Measurements from ENCODE around the gene RGS3.

DNA sequence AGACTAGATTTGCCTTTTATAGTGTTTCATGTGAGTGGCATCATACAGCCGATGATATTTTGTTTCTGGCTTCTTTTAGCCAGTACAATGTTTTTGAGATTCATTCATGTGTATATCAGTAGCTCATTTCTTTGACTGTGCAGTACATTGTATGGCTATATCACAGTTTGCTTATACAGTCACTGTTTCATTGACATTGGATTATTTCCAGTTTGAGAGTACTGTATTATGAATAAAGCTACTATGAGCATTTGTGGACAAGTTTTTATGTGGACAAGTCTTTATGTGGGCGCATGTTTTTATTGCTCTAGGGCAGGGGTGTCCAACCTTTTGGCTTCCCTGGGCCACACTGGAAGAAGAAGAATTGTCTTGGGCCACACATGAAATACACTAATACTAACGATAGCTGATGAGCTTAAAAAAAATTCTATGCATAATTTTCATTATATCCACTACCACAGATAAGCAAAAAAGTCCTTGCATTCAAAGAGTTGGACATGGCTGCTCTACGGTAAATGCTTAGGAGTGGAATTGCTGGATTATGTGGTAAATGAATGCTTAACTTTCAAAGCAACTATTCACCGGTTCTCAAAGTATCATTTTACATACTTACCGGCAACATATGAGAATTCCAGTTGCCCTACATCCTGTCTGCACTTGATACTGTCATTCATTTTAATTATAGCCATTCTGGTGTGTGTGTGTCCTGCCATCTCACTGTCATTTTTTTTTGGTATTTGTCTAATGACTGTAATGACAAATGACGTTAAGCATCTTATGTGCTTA, 177.8 kb downstream of the RGS3 start:
- TF ChIP-seq, protein P1, sequence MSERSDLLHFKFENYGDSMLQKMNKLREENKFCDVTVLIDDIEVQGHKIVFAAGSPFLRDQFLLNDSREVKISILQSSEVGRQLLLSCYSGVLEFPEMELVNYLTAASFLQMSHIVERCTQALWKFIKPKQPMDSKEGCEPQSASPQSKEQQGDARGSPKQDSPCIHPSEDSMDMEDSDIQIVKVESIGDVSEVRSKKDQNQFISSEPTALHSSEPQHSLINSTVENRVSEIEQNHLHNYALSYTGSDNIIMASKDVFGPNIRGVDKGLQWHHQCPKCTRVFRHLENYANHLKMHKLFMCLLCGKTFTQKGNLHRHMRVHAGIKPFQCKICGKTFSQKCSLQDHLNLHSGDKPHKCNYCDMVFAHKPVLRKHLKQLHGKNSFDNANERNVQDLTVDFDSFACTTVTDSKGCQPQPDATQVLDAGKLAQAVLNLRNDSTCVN (tag by site-specific recombination; optimal IDR thresholded peaks at IDR 0.05) = no peak
- TF ChIP-seq BCL11A (tag by site-specific recombination; IDR thresholded peaks at IDR 0.05; ENCODE audit: low read depth) = no peak
- TF ChIP-seq, protein P2, sequence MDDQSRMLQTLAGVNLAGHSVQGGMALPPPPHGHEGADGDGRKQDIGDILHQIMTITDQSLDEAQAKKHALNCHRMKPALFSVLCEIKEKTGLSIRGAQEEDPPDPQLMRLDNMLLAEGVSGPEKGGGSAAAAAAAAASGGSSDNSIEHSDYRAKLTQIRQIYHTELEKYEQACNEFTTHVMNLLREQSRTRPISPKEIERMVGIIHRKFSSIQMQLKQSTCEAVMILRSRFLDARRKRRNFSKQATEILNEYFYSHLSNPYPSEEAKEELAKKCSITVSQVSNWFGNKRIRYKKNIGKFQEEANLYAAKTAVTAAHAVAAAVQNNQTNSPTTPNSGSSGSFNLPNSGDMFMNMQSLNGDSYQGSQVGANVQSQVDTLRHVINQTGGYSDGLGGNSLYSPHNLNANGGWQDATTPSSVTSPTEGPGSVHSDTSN (CRISPR knock-in tag; IDR thresholded peaks at IDR 0.05) = no peak
- TF ChIP-seq, protein P3, sequence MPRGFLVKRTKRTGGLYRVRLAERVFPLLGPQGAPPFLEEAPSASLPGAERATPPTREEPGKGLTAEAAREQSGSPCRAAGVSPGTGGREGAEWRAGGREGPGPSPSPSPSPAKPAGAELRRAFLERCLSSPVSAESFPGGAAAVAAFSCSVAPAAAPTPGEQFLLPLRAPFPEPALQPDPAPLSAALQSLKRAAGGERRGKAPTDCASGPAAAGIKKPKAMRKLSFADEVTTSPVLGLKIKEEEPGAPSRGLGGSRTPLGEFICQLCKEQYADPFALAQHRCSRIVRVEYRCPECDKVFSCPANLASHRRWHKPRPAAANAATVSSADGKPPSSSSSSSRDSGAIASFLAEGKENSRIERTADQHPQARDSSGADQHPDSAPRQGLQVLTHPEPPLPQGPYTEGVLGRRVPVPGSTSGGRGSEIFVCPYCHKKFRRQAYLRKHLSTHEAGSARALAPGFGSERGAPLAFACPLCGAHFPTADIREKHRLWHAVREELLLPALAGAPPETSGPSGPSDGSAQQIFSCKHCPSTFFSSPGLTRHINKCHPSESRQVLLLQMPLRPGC (tag by site-specific recombination; IDR thresholded peaks at IDR 0.05) = no peak
- TF ChIP-seq, protein P4, sequence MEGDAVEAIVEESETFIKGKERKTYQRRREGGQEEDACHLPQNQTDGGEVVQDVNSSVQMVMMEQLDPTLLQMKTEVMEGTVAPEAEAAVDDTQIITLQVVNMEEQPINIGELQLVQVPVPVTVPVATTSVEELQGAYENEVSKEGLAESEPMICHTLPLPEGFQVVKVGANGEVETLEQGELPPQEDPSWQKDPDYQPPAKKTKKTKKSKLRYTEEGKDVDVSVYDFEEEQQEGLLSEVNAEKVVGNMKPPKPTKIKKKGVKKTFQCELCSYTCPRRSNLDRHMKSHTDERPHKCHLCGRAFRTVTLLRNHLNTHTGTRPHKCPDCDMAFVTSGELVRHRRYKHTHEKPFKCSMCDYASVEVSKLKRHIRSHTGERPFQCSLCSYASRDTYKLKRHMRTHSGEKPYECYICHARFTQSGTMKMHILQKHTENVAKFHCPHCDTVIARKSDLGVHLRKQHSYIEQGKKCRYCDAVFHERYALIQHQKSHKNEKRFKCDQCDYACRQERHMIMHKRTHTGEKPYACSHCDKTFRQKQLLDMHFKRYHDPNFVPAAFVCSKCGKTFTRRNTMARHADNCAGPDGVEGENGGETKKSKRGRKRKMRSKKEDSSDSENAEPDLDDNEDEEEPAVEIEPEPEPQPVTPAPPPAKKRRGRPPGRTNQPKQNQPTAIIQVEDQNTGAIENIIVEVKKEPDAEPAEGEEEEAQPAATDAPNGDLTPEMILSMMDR (tag by site-specific recombination; IDR thresholded peaks at IDR 0.05) = no peak
- no peak for TF ChIP-seq ZNF341 (tag by site-specific recombination; IDR thresholded peaks at IDR 0.05; ENCODE audit: low read depth)
- no peak for TF ChIP-seq ZNF175 (tag by site-specific recombination; IDR thresholded peaks at IDR 0.05)
- no peak for TF ChIP-seq ZBTB1 (tag by site-specific recombination; IDR thresholded peaks at IDR 0.05)
- TF ChIP-seq, protein P5, sequence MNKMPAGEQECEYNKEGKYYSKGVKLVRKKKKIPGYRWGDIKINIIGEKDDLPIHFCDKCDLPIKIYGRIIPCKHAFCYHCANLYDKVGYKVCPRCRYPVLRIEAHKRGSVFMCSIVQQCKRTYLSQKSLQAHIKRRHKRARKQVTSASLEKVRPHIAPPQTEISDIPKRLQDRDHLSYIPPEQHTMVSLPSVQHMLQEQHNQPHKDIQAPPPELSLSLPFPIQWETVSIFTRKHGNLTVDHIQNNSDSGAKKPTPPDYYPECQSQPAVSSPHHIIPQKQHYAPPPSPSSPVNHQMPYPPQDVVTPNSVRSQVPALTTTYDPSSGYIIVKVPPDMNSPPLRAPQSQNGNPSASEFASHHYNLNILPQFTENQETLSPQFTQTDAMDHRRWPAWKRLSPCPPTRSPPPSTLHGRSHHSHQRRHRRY (tag by site-specific recombination; IDR thresholded peaks at IDR 0.05) = no peak
- TF ChIP-seq ZBTB7A (tag by site-specific recombination; IDR thresholded peaks at IDR 0.05; ENCODE audit: low read depth) = no peak
- TF ChIP-seq, protein P6, sequence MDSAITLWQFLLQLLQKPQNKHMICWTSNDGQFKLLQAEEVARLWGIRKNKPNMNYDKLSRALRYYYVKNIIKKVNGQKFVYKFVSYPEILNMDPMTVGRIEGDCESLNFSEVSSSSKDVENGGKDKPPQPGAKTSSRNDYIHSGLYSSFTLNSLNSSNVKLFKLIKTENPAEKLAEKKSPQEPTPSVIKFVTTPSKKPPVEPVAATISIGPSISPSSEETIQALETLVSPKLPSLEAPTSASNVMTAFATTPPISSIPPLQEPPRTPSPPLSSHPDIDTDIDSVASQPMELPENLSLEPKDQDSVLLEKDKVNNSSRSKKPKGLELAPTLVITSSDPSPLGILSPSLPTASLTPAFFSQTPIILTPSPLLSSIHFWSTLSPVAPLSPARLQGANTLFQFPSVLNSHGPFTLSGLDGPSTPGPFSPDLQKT (IDR thresholded peaks at IDR 0.05; ENCODE audit: borderline replicate concordance, low read depth, low read length) = no peak
- TF ChIP-seq, protein P7, sequence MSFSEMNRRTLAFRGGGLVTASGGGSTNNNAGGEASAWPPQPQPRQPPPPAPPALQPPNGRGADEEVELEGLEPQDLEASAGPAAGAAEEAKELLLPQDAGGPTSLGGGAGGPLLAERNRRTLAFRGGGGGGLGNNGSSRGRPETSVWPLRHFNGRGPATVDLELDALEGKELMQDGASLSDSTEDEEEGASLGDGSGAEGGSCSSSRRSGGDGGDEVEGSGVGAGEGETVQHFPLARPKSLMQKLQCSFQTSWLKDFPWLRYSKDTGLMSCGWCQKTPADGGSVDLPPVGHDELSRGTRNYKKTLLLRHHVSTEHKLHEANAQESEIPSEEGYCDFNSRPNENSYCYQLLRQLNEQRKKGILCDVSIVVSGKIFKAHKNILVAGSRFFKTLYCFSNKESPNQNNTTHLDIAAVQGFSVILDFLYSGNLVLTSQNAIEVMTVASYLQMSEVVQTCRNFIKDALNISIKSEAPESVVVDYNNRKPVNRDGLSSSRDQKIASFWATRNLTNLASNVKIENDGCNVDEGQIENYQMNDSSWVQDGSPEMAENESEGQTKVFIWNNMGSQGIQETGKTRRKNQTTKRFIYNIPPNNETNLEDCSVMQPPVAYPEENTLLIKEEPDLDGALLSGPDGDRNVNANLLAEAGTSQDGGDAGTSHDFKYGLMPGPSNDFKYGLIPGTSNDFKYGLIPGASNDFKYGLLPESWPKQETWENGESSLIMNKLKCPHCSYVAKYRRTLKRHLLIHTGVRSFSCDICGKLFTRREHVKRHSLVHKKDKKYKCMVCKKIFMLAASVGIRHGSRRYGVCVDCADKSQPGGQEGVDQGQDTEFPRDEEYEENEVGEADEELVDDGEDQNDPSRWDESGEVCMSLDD (tag by site-specific recombination; IDR thresholded peaks at IDR 0.05) = no peak
- no peak for TF ChIP-seq ZNF274 (IDR thresholded peaks at IDR 0.05; ENCODE audit: low read length)
- no peak for TF ChIP-seq ZNF274 (tag by site-specific recombination; IDR thresholded peaks at IDR 0.05; ENCODE audit: borderline replicate concordance)

Measured in HEK293 (cell line).